EL (cell line): ENCODE results near the gene TFDP2.
"Not testable (repeated sequence)": the region's sequence is repeated elsewhere in the genome, so short reads cannot be mapped to it uniquely, and the experiment has no call there.

Experiments used
- DNase-seq: peaks from one replicate; pipeline ENCODE4 v3.0.0-alpha.2; 2016

The TFDP2 gene

GRCh38 chr3:142019794-142020320 is 129.5 kb downstream of the TFDP2 start:
- DNase-seq: no peak

GRCh38 chr3:142013993-142014392 is 135.4 kb downstream of the TFDP2 start:
- DNase-seq: no peak

GRCh38 chr3:142013326-142013980 is 135.9 kb downstream of the TFDP2 start:
- DNase-seq: no peak

GRCh38 chr3:142009029-142009428 is 140.3 kb downstream of the TFDP2 start:
- DNase-seq: no peak

GRCh38 chr3:142007710-142008399 is 141.5 kb downstream of the TFDP2 start:
- DNase-seq: no peak

GRCh38 chr3:142004957-142005356 is 144.4 kb downstream of the TFDP2 start:
- DNase-seq: not testable (repeated sequence)

- no peak for DNase-seq
Measured at GRCh38 chr3:142004025-142004424, 145.3 kb downstream of the TFDP2 start.

- DNase-seq: no peak
Measured at GRCh38 chr3:142003291-142003690, 146.1 kb downstream of the TFDP2 start.

- DNase-seq: peak; percentile 10
Measured at GRCh38 chr3:142000325-142000870, 148.9 kb downstream of the TFDP2 start.

GRCh38 chr3:141998669-141999290 is 150.6 kb downstream of the TFDP2 start:
- peak; percentile 24 for DNase-seq

GRCh38 chr3:141996437-141996836 is 152.9 kb downstream of the TFDP2 start:
- no peak for DNase-seq

- no peak for DNase-seq
Measured at GRCh38 chr3:141994856-141995255, 154.5 kb downstream of the TFDP2 start.

GRCh38 chr3:141992512-141992911 is 156.8 kb downstream of the TFDP2 start:
- no peak for DNase-seq

- DNase-seq: no peak
Measured at GRCh38 chr3:141986548-141987107, 162.7 kb downstream of the TFDP2 start.

- DNase-seq: no peak
Measured at GRCh38 chr3:141981084-141981483, 168.3 kb downstream of the TFDP2 start.

- DNase-seq: peak; percentile 84
Measured at GRCh38 chr3:141979050-141979671, 170.2 kb downstream of the TFDP2 start.

GRCh38 chr3:141974777-141975176 is 174.6 kb downstream of the TFDP2 start:
- DNase-seq: not testable (repeated sequence)

- no peak for DNase-seq
Measured at GRCh38 chr3:141972399-141972798, 176.9 kb downstream of the TFDP2 start.

- DNase-seq: no peak
Measured at GRCh38 chr3:141971571-141971970, 177.8 kb downstream of the TFDP2 start.

- no peak for DNase-seq
Measured at GRCh38 chr3:141969711-141970110, 179.6 kb downstream of the TFDP2 start.

- no peak for DNase-seq
Measured at GRCh38 chr3:141965471-141965870, 183.9 kb downstream of the TFDP2 start.

- peak; percentile 13 for DNase-seq
Measured at GRCh38 chr3:141963301-141963700, 186.0 kb downstream of the TFDP2 start.

GRCh38 chr3:141960731-141961130 is 188.6 kb downstream of the TFDP2 start:
- DNase-seq: peak; percentile 67
